Adrenal gland (tissue), 12 donors: ENCODE measurements around the gene MSRB3. TPM values are rescaled to one million over a fixed set of nuclear protein-coding genes. Genes with fewer than 3 reads are reported as not detected.
A peak's percentile ranks its signal among the peaks of the same experiment; 100 is the strongest.

Experiments
- DNase-seq, 7 donors: peaks; one replicate each; pipeline ENCODE4 v3.0.0-alpha.2; 2019 to 2020
- H3K27ac ChIP-seq, 5 donors: fragments of 200-600 bp; sonication (generic) in 4 of 5; 1 replicate in 3 of 5; 2 replicates in 2 of 5; pipeline versions ENCODE4 v1.5.1 to v1.8.0; 2016 to 2020; ENCODE audit warnings: mild to moderate bottlenecking in 1 of 5
- H3K27me3 ChIP-seq: fragments of 200-600 bp; 2 replicates; pipeline ENCODE4 v1.8.0; 2021
- H3K36me3 ChIP-seq, 2 donors: fragments of 200-600 bp; replicated peaks in 1 of 2; 1 replicate in 1 of 2; 2 replicates in 1 of 2; pipeline versions ENCODE4 v1.5.1 to v1.8.0; 2018 to 2022
- H3K4me1 ChIP-seq, 2 donors: fragments of 200-600 bp; replicated peaks in 1 of 2; 1 replicate in 1 of 2; 2 replicates in 1 of 2; pipeline versions ENCODE4 v1.5.1 to v1.8.0; 2018 to 2021
- H3K4me3 ChIP-seq, 4 donors: fragments of 200-600 bp; sonication (generic) in 3 of 4; one replicate each; pipeline ENCODE4 v1.5.1; 2016 to 2018
- H3K9me3 ChIP-seq, 3 donors: fragments of 200-600 bp; sonication (generic) in 1 of 3; replicated peaks in 1 of 3; 1 replicate in 2 of 3; 2 replicates in 1 of 3; pipeline versions ENCODE4 v1.5.1 to v1.8.0; 2016 to 2021
- CTCF ChIP-seq, 6 experiments: fragments of 450-650 bp in 4 of 6; fragments of 200-600 bp in 2 of 6; sonication (generic) in 1 of 6; IDR thresholded peaks; 1 replicate in 5 of 6; 2 replicates in 1 of 6; pipeline versions ENCODE4 v1.5.1 to v1.8.0; 2016 to 2021; ENCODE audit warnings: antibody characterized with exemption in 6 of 6, mild to moderate bottlenecking in 2 of 6, moderate library complexity in 1 of 6
- POLR2A ChIP-seq, 2 donors: fragments of 450-650 bp; IDR thresholded peaks; one replicate each; pipeline ENCODE4 v1.6.1; 2017; ENCODE audit warnings: antibody characterized with exemption in 2 of 2, mild to moderate bottlenecking in 2 of 2, moderate library complexity in 1 of 2
- WGBS, 4 donors: extraction: QIAGEN DNeasy Blood & Tissue Kit in 2 of 4; methylation state at CpG; one replicate each; pipeline versions ENCODE4 v1.1.5 to v1.1.7; 2013 to 2017; 5-methylcytosine and 5-hydroxymethylcytosine counted together
- intact Hi-C, 2 donors: fragments of 100-400 bp; cut with DNase I; formaldehyde crosslinking; loops; one replicate each; pipeline versions ENCODE4 v1.14.1 to v1.15.0; 2022 to 2023
- polyA plus RNA-seq, 3 donors: library from polyadenylated mRNA; stranded (reverse); fragments of 200-250 nt in 2 of 3; fragments of 350-450 nt in 1 of 3; fragmentation: Illumina TruSeq in 1 of 3; extraction: RNeasy Lipid Tissue Mini Kit (QIAGEN cat#74804) in 1 of 3; gene quantifications; one replicate each; pipeline ENCODE4 v1.2.3, GENCODE V29; 2013 to 2014
- total RNA-seq, 9 donors: library from RNA; depleted of rRNA in 4 of 9; stranded (reverse); fragments of >200 nt in 4 of 9; fragments of 120-200 nt in 1 of 9; fragmentation: NEBNext Ultra II Directional in 1 of 9; extraction: Animal tissue kit (Norgen Biotek cat#: 25700) in 1 of 9; gene quantifications; one replicate each; pipeline versions ENCODE4 v1.1.0 to v1.2.4, GENCODE V29; 2013 to 2023
- donor health status: healthy with polysubstance abuse.
- donor health status: Bipolar disorder and iron deficiency.
- donor health status: DM: yes; HTN: yes; CAD: no.
- donor health status: DM: no; HTN: no; CAD: no.
- donor health status: DM: no; HTN: no; CAD: no.
- donor health status: DM: yes; HTN: yes; CAD: no.

MSRB3 gene
- total and polyA plus RNA-seq, 12 donors: 5.5 to 23.8 (median 9.7) TPM

GRCh38 chr12:65465766-65466547 is 187.5 kb downstream of the MSRB3 start:
- 80 to 88% (median 82%) methylated on average over 8 to 9 of the region's 9 CpGs for WGBS, 4 donors
- H3K27ac ChIP-seq: no peak overlapping the region

GRCh38 chr12:65466911-65467310 is 188.4 kb downstream of the MSRB3 start:
- TF ChIP-seq CTCF (IDR thresholded peaks at IDR 0.05) (no peak), POLR2A (IDR thresholded peaks at IDR 0.05) (no peak)
- no peaks in the 10 kb centered on the region for H3K36me3 ChIP-seq
- H3K4me1 ChIP-seq: no peaks in the 10 kb centered on the region
- 93 to 100% (median 97%) methylated on average over 1 of the region's 1 CpG for WGBS, 4 donors
- H3K27ac ChIP-seq: no peak overlapping the region
- intact Hi-C loops: no loop called here
- H3K4me3 ChIP-seq: no peak overlapping the region
- DNase-seq: no peak
- no peaks in the 10 kb centered on the region for H3K9me3 ChIP-seq
- no peaks in the 10 kb centered on the region for H3K27me3 ChIP-seq

More at GRCh38 chr12:65465766-65466547, 187.5 kb downstream of the MSRB3 start:
- no peaks in the 10 kb centered on the region for H3K4me1 ChIP-seq
- no peaks in the 10 kb centered on the region for H3K27me3 ChIP-seq
- intact Hi-C loops: no loop called here
- H3K4me3 ChIP-seq: no peak overlapping the region
- peak in 1 of 7 donors; percentile 13 for DNase-seq
- H3K36me3 ChIP-seq: no peaks in the 10 kb centered on the region
- TF ChIP-seq CTCF (IDR thresholded peaks at IDR 0.05) (no peak), POLR2A (IDR thresholded peaks at IDR 0.05) (no peak)
- no peaks in the 10 kb centered on the region for H3K9me3 ChIP-seq

GRCh38 chr12:65470256-65470655 is 191.8 kb downstream of the MSRB3 start:
- intact Hi-C loops: no loop called here
- Histone ChIP-seq H3K4me1 (no peaks in the 10 kb centered on the region), H3K9me3 (no peaks in the 10 kb centered on the region)

GRCh38 chr12:65472079-65472478 is 193.6 kb downstream of the MSRB3 start:
- WGBS, 4 donors: 55 to 66% (median 62%) methylated on average over 2 of the region's 2 CpGs
- no peaks in the 10 kb centered on the region for H3K4me1 ChIP-seq
- no peak overlapping the region for H3K27ac ChIP-seq
- H3K9me3 ChIP-seq: no peaks in the 10 kb centered on the region
- no peak for TF ChIP-seq CTCF (IDR thresholded peaks at IDR 0.05)
- intact Hi-C loops: no loop called here
- no peaks in the 10 kb centered on the region for H3K27me3 ChIP-seq
- DNase-seq: no peak
- no peaks in the 10 kb centered on the region for H3K36me3 ChIP-seq
- no peak overlapping the region for H3K4me3 ChIP-seq

More at GRCh38 chr12:65470256-65470655, 191.8 kb downstream of the MSRB3 start:
- no peak for TF ChIP-seq CTCF (IDR thresholded peaks at IDR 0.05)
- TF ChIP-seq POLR2A (IDR thresholded peaks at IDR 0.05): no peak
- Histone ChIP-seq H3K36me3 (no peaks in the 10 kb centered on the region), H3K4me3 (no peak overlapping the region), H3K27me3 (no peaks in the 10 kb centered on the region), H3K27ac (no peak overlapping the region)
- 72 to 79% (median 76%) methylated on average over 6 of the region's 6 CpGs for WGBS, 4 donors
- DNase-seq: no peak
